HG02642 (cell line): ENCODE data around the gene FAM153A.
"Not testable (repeated sequence)": the region's sequence is repeated elsewhere in the genome, so short reads cannot be mapped to it uniquely, and the experiment has no call there.

ENCODE experiments used
- ATAC-seq: cut with Tn5 transposase; IDR thresholded peaks from one replicate; pipeline ENCODE4 v1.9.1; 2021; ENCODE audit warnings: mild to moderate bottlenecking; ENCODE audit not compliant: unreplicated experiment, poor library complexity

FAM153A gene

GRCh38 chr5:177760954-177761353 is 21.7 kb downstream of the FAM153A start:
- not testable (repeated sequence) for ATAC-seq

- not testable (repeated sequence) for ATAC-seq
These were observed 35.3 kb downstream of the FAM153A start for GRCh38 chr5:177747354-177747753.

- not testable (repeated sequence) for ATAC-seq
These were observed 57.8 kb downstream of the FAM153A start for GRCh38 chr5:177724858-177725257.

GRCh38 chr5:177723831-177724485 is 58.7 kb downstream of the FAM153A start:
- not testable (repeated sequence) for ATAC-seq

- not testable (repeated sequence) for ATAC-seq
These were observed 59.9 kb downstream of the FAM153A start for GRCh38 chr5:177722829-177723228.

GRCh38 chr5:177719989-177720388 is 62.7 kb downstream of the FAM153A start:
- not testable (repeated sequence) for ATAC-seq

GRCh38 chr5:177715423-177715822 is 67.3 kb downstream of the FAM153A start:
- not testable (repeated sequence) for ATAC-seq

GRCh38 chr5:177696100-177696499 is 86.6 kb downstream of the FAM153A start:
- ATAC-seq, result not testable (repeated sequence)

GRCh38 chr5:177695356-177695930 is 87.3 kb downstream of the FAM153A start:
- not testable (repeated sequence) for ATAC-seq

- not testable (repeated sequence) for ATAC-seq
These were observed 88.2 kb downstream of the FAM153A start for GRCh38 chr5:177694518-177694835.

- not testable (repeated sequence) for ATAC-seq
These were observed 88.8 kb downstream of the FAM153A start for GRCh38 chr5:177693671-177694517.

GRCh38 chr5:177692969-177693368 is 89.7 kb downstream of the FAM153A start:
- not testable (repeated sequence) for ATAC-seq

GRCh38 chr5:177692507-177692906 is 90.2 kb downstream of the FAM153A start:
- ATAC-seq, result not testable (repeated sequence)

- not testable (repeated sequence) for ATAC-seq
These were observed 93.6 kb downstream of the FAM153A start for GRCh38 chr5:177689011-177689610.

GRCh38 chr5:177688091-177688490 is 94.6 kb downstream of the FAM153A start:
- not testable (repeated sequence) for ATAC-seq

GRCh38 chr5:177681920-177682319 is 100.8 kb downstream of the FAM153A start:
- ATAC-seq, result not testable (repeated sequence)
